Lower leg skin (tissue), 3 donors: ENCODE results near the gene STAC2.

Experiments
- CTCF ChIP-seq, 3 donors: fragments of 450-650 bp; IDR thresholded peaks; one replicate each; pipeline ENCODE4 v1.5.1; 2016; ENCODE audit warnings: antibody characterized with exemption in 3 of 3, mild to moderate bottlenecking in 3 of 3, moderate library complexity in 2 of 3
- POLR2A ChIP-seq, 2 donors: fragments of 450-650 bp; IDR thresholded peaks; one replicate each; pipeline ENCODE4 v1.6.1; 2016 to 2017; ENCODE audit warnings: antibody characterized with exemption in 2 of 2, mild to moderate bottlenecking in 1 of 2, moderate library complexity in 1 of 2

GRCh38 chr17:39222151-39222550 lies 3.6 kb downstream of the STAC2 start:
- TF ChIP-seq CTCF (IDR thresholded peaks at IDR 0.05) (no peak), POLR2A (IDR thresholded peaks at IDR 0.05) (no peak)
